ENCODE results near the gene CUEDC1.

GRCh38 chr17:57997085-57997809 lies 42.0 kb upstream of the CUEDC1 start:
- no peak for TF ChIP-seq CTCF (IDR thresholded peaks at IDR 0.05)
- TF ChIP-seq POLR2AphosphoS5 (IDR thresholded peaks at IDR 0.05), result no peak
- no peak for TF ChIP-seq POLR2A (IDR thresholded peaks at IDR 0.05)

Data from prostate gland (tissue), 2 donors.